ENCODE data around the gene ANO4.

The ANO4 gene

GRCh38 chr12:101040936-101041335 is 246.4 kb downstream of the ANO4 start:
- H3K4me1 ChIP-seq (ENCODE audit: control insufficient read depth in 2 of 2, insufficient read depth in 2 of 2, low read length in 2 of 2): peaks cover 0 to 6% of the 10 kb centered on the region in 2 donors
- no peak overlapping the region for H3K4me3 ChIP-seq (ENCODE audit: low read length in 2 of 2)
- no peaks in the 10 kb centered on the region for H3K27me3 ChIP-seq (ENCODE audit: control insufficient read depth in 2 of 2, insufficient read depth in 2 of 2, low read length in 2 of 2)
- H3K9ac ChIP-seq (ENCODE audit: low read depth in 1 of 2, low read length in 2 of 2): no peak overlapping the region
- no peaks in the 10 kb centered on the region for H3K36me3 ChIP-seq (ENCODE audit: control insufficient read depth in 2 of 2, insufficient read depth in 2 of 2, low read length in 2 of 2)
- H3K27ac ChIP-seq (ENCODE audit: low read depth in 2 of 2, low read length in 2 of 2): no peak overlapping the region
- no peaks in the 10 kb centered on the region for H3K9me3 ChIP-seq (ENCODE audit: control insufficient read depth in 2 of 2, low read length in 2 of 2)

- Histone ChIP-seq H3K4me3 (ENCODE audit: low read length in 2 of 2) (no peak overlapping the region), H3K36me3 (ENCODE audit: control insufficient read depth in 2 of 2, insufficient read depth in 2 of 2, low read length in 2 of 2) (no peaks in the 10 kb centered on the region), H3K27me3 (ENCODE audit: control insufficient read depth in 2 of 2, insufficient read depth in 2 of 2, low read length in 2 of 2) (no peaks in the 10 kb centered on the region), H3K9me3 (ENCODE audit: control insufficient read depth in 2 of 2, low read length in 2 of 2) (no peaks in the 10 kb centered on the region), H3K27ac (ENCODE audit: low read depth in 2 of 2, low read length in 2 of 2) (no peak overlapping the region), H3K9ac (ENCODE audit: low read depth in 1 of 2, low read length in 2 of 2) (no peak overlapping the region), H3K4me1 (ENCODE audit: control insufficient read depth in 2 of 2, insufficient read depth in 2 of 2, low read length in 2 of 2) (peaks cover 0 to 6% of the 10 kb centered on the region in 2 donors)
Measured at GRCh38 chr12:101042211-101042610, 247.6 kb downstream of the ANO4 start.

GRCh38 chr12:101044512-101045059 is 250.0 kb downstream of the ANO4 start:
- H3K4me1 ChIP-seq (ENCODE audit: control insufficient read depth in 2 of 2, insufficient read depth in 2 of 2, low read length in 2 of 2): peaks cover 0 to 6% of the 10 kb centered on the region in 2 donors

GRCh38 chr12:101045486-101046464 is 251.2 kb downstream of the ANO4 start:
- no peak overlapping the region for H3K4me3 ChIP-seq (ENCODE audit: low read length in 2 of 2)
- no peaks in the 10 kb centered on the region for H3K27me3 ChIP-seq (ENCODE audit: control insufficient read depth in 2 of 2, insufficient read depth in 2 of 2, low read length in 2 of 2)
- H3K9me3 ChIP-seq (ENCODE audit: control insufficient read depth in 2 of 2, low read length in 2 of 2): no peaks in the 10 kb centered on the region
- H3K4me1 ChIP-seq (ENCODE audit: control insufficient read depth in 2 of 2, insufficient read depth in 2 of 2, low read length in 2 of 2): peaks cover 0 to 3% of the 10 kb centered on the region in 2 donors
- H3K27ac ChIP-seq (ENCODE audit: low read depth in 2 of 2, low read length in 2 of 2): no peak overlapping the region
- H3K36me3 ChIP-seq (ENCODE audit: control insufficient read depth in 2 of 2, insufficient read depth in 2 of 2, low read length in 2 of 2): no peaks in the 10 kb centered on the region
- H3K9ac ChIP-seq (ENCODE audit: low read depth in 1 of 2, low read length in 2 of 2): no peak overlapping the region

More at GRCh38 chr12:101044512-101045059, 250.0 kb downstream of the ANO4 start:
- Histone ChIP-seq H3K27ac (ENCODE audit: low read depth in 2 of 2, low read length in 2 of 2) (no peak overlapping the region), H3K9me3 (ENCODE audit: control insufficient read depth in 2 of 2, low read length in 2 of 2) (no peaks in the 10 kb centered on the region), H3K27me3 (ENCODE audit: control insufficient read depth in 2 of 2, insufficient read depth in 2 of 2, low read length in 2 of 2) (no peaks in the 10 kb centered on the region), H3K4me3 (ENCODE audit: low read length in 2 of 2) (no peak overlapping the region), H3K36me3 (ENCODE audit: control insufficient read depth in 2 of 2, insufficient read depth in 2 of 2, low read length in 2 of 2) (no peaks in the 10 kb centered on the region), H3K9ac (ENCODE audit: low read depth in 1 of 2, low read length in 2 of 2) (no peak overlapping the region)

GRCh38 chr12:101047652-101048051 is 253.1 kb downstream of the ANO4 start:
- H3K4me3 ChIP-seq (ENCODE audit: low read length in 2 of 2): no peak overlapping the region
- H3K36me3 ChIP-seq (ENCODE audit: control insufficient read depth in 2 of 2, insufficient read depth in 2 of 2, low read length in 2 of 2): no peaks in the 10 kb centered on the region
- H3K9me3 ChIP-seq (ENCODE audit: control insufficient read depth in 2 of 2, low read length in 2 of 2): no peaks in the 10 kb centered on the region
- no peak overlapping the region for H3K27ac ChIP-seq (ENCODE audit: low read depth in 2 of 2, low read length in 2 of 2)
- peaks cover 0 to 7% of the 10 kb centered on the region in 2 donors for H3K4me1 ChIP-seq (ENCODE audit: control insufficient read depth in 2 of 2, insufficient read depth in 2 of 2, low read length in 2 of 2)
- no peaks in the 10 kb centered on the region for H3K27me3 ChIP-seq (ENCODE audit: control insufficient read depth in 2 of 2, insufficient read depth in 2 of 2, low read length in 2 of 2)
- no peak overlapping the region for H3K9ac ChIP-seq (ENCODE audit: low read depth in 1 of 2, low read length in 2 of 2)

- Histone ChIP-seq H3K36me3 (ENCODE audit: control insufficient read depth in 2 of 2, insufficient read depth in 2 of 2, low read length in 2 of 2) (no peaks in the 10 kb centered on the region), H3K4me1 (ENCODE audit: control insufficient read depth in 2 of 2, insufficient read depth in 2 of 2, low read length in 2 of 2) (peaks cover 0 to 7% of the 10 kb centered on the region in 2 donors), H3K27ac (ENCODE audit: low read depth in 2 of 2, low read length in 2 of 2) (no peak overlapping the region), H3K4me3 (ENCODE audit: low read length in 2 of 2) (no peak overlapping the region), H3K9ac (ENCODE audit: low read depth in 1 of 2, low read length in 2 of 2) (no peak overlapping the region), H3K27me3 (ENCODE audit: control insufficient read depth in 2 of 2, insufficient read depth in 2 of 2, low read length in 2 of 2) (no peaks in the 10 kb centered on the region), H3K9me3 (ENCODE audit: control insufficient read depth in 2 of 2, low read length in 2 of 2) (no peaks in the 10 kb centered on the region)
Measured at GRCh38 chr12:101050631-101051030, 256.1 kb downstream of the ANO4 start.

- H3K36me3 ChIP-seq (ENCODE audit: control insufficient read depth in 2 of 2, insufficient read depth in 2 of 2, low read length in 2 of 2): no peaks in the 10 kb centered on the region
- no peak overlapping the region for H3K9ac ChIP-seq (ENCODE audit: low read depth in 1 of 2, low read length in 2 of 2)
- H3K27me3 ChIP-seq (ENCODE audit: control insufficient read depth in 2 of 2, insufficient read depth in 2 of 2, low read length in 2 of 2): no peaks in the 10 kb centered on the region
- H3K4me3 ChIP-seq (ENCODE audit: low read length in 2 of 2): no peak overlapping the region
- peak overlapping the region; percentile 56 to 77 for H3K27ac ChIP-seq (ENCODE audit: low read depth in 2 of 2, low read length in 2 of 2)
- H3K9me3 ChIP-seq (ENCODE audit: control insufficient read depth in 2 of 2, low read length in 2 of 2): no peaks in the 10 kb centered on the region
- H3K4me1 ChIP-seq (ENCODE audit: control insufficient read depth in 2 of 2, insufficient read depth in 2 of 2, low read length in 2 of 2): peaks cover 0 to 7% of the 10 kb centered on the region in 2 donors
Measured at GRCh38 chr12:101051151-101051550, 256.6 kb downstream of the ANO4 start.

- peaks cover 0 to 7% of the 10 kb centered on the region in 2 donors for H3K4me1 ChIP-seq (ENCODE audit: control insufficient read depth in 2 of 2, insufficient read depth in 2 of 2, low read length in 2 of 2)
- H3K9ac ChIP-seq (ENCODE audit: low read depth in 1 of 2, low read length in 2 of 2): peak overlapping the region in 1 of 2 donors; percentile 4
- peak overlapping the region in 1 of 2 donors; percentile 15 for H3K4me3 ChIP-seq (ENCODE audit: low read length in 2 of 2)
- H3K27me3 ChIP-seq (ENCODE audit: control insufficient read depth in 2 of 2, insufficient read depth in 2 of 2, low read length in 2 of 2): no peaks in the 10 kb centered on the region
- no peaks in the 10 kb centered on the region for H3K36me3 ChIP-seq (ENCODE audit: control insufficient read depth in 2 of 2, insufficient read depth in 2 of 2, low read length in 2 of 2)
- H3K27ac ChIP-seq (ENCODE audit: low read depth in 2 of 2, low read length in 2 of 2): peak overlapping the region; percentile 56 to 77
- no peaks in the 10 kb centered on the region for H3K9me3 ChIP-seq (ENCODE audit: control insufficient read depth in 2 of 2, low read length in 2 of 2)
Measured at GRCh38 chr12:101051901-101052550, 257.4 kb downstream of the ANO4 start.

- no peaks in the 10 kb centered on the region for H3K9me3 ChIP-seq (ENCODE audit: control insufficient read depth in 2 of 2, low read length in 2 of 2)
- H3K4me3 ChIP-seq (ENCODE audit: low read length in 2 of 2): no peak overlapping the region
- H3K4me1 ChIP-seq (ENCODE audit: control insufficient read depth in 2 of 2, insufficient read depth in 2 of 2, low read length in 2 of 2): peaks cover 0 to 7% of the 10 kb centered on the region in 2 donors
- H3K36me3 ChIP-seq (ENCODE audit: control insufficient read depth in 2 of 2, insufficient read depth in 2 of 2, low read length in 2 of 2): no peaks in the 10 kb centered on the region
- H3K9ac ChIP-seq (ENCODE audit: low read depth in 1 of 2, low read length in 2 of 2): no peak overlapping the region
- H3K27ac ChIP-seq (ENCODE audit: low read depth in 2 of 2, low read length in 2 of 2): no peak overlapping the region
- H3K27me3 ChIP-seq (ENCODE audit: control insufficient read depth in 2 of 2, insufficient read depth in 2 of 2, low read length in 2 of 2): no peaks in the 10 kb centered on the region
Measured at GRCh38 chr12:101053203-101053602, 258.6 kb downstream of the ANO4 start.

- Histone ChIP-seq H3K27ac (ENCODE audit: low read depth in 2 of 2, low read length in 2 of 2) (no peak overlapping the region), H3K27me3 (ENCODE audit: control insufficient read depth in 2 of 2, insufficient read depth in 2 of 2, low read length in 2 of 2) (no peaks in the 10 kb centered on the region), H3K36me3 (ENCODE audit: control insufficient read depth in 2 of 2, insufficient read depth in 2 of 2, low read length in 2 of 2) (no peaks in the 10 kb centered on the region), H3K4me3 (ENCODE audit: low read length in 2 of 2) (no peak overlapping the region), H3K9ac (ENCODE audit: low read depth in 1 of 2, low read length in 2 of 2) (no peak overlapping the region), H3K4me1 (ENCODE audit: control insufficient read depth in 2 of 2, insufficient read depth in 2 of 2, low read length in 2 of 2) (peaks cover 0 to 7% of the 10 kb centered on the region in 2 donors), H3K9me3 (ENCODE audit: control insufficient read depth in 2 of 2, low read length in 2 of 2) (no peaks in the 10 kb centered on the region)
Measured at GRCh38 chr12:101055940-101056339, 261.4 kb downstream of the ANO4 start.

Measured in mucosa of rectum (tissue), 2 donors.